HuH-7 (cell line): Measurements from ENCODE around the gene FHIT.
"Not testable (repeated sequence)": the region's sequence is repeated elsewhere in the genome, so short reads cannot be mapped to it uniquely, and the experiment has no call there.

Experiments used
- DNase-seq: peaks from one replicate; pipeline ENCODE4 v3.0.0; 2011; ENCODE audit warnings: low spot score

FHIT gene

DNA sequence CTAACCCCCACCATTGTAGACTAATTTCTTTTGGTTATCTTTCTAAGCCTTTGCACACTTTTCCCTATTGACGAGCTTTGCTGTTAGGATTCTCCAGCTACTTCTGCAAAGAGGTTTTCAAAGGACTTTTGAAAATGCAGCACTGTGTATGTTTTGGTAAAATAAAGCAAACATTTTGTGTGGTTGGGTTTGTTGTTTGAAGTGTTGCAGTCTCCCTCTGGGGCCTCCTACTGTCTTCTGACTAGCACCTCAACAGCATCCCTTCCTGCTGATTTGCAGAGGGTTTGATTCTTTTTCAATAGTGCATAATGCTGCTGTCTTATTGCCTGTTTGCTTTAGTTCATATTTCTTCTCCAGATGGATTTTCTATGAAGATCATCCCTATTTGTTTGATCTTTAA is 1426.4 kb downstream of the FHIT start:
- DNase-seq: no peak

DNA sequence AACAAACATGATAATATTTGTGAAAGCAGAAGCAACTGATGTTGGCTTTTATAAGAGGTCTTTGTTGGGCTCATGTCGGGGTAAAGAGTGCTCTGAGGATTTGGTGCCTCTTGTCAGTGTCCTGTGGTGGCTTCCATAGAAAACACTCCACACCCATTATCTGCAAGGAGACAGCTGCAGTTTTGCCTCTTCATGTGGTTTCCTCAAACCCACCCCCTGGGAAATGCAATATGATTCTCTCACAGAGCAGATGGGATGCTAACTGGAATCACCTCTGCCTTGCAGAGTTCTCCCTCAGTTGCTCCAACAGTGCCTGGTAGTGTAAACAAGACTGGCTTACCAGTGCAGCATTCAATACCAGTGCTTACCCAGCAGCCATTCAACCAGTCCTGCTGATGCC is 1430.0 kb downstream of the FHIT start:
- no peak for DNase-seq

DNA sequence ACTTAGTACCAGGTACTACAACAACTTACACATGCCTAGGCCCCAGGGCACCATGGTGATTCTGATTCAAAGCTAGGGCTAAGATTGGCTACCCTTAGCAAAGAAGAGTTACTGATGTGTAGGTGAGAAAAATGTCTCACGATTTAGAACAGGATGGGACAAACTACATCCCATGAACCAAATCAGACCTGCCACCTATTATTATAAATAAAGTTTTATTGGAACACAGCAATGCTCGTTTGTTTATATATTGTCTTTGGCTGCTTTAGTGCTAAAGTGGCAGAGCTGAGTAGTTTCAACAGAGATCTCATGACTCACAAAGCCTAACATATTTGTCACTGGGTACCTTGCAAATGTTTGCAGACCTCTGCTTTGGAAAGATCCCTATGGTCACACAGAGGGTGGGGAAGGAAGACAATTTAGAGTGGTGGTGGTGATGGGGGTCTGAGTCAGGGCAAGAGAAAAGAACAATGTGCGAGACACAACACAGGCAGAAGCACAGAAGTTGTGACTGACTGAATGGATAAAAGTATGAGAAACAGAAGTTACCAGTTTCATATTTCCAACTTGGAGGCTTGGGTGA is 1430.8 kb downstream of the FHIT start:
- no peak for DNase-seq

DNA sequence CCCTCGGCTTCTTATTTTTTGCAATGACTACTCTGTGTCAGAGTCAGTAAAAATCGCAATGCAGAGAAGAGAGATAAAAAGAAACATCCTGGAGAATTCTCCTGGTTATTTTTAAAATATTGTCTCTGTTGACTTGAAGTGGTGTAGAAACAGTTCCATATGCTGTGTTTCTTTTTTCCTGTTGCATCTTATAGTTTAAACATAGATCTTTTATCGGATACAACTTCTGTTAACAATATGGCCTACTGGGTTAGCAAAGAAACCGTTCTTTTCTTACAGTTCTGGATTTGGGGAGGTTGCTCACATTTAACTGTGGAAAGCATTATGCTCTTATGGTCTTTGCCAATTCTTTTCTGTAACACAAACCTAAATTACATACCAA is 1432.3 kb downstream of the FHIT start:
- no peak for DNase-seq

DNA sequence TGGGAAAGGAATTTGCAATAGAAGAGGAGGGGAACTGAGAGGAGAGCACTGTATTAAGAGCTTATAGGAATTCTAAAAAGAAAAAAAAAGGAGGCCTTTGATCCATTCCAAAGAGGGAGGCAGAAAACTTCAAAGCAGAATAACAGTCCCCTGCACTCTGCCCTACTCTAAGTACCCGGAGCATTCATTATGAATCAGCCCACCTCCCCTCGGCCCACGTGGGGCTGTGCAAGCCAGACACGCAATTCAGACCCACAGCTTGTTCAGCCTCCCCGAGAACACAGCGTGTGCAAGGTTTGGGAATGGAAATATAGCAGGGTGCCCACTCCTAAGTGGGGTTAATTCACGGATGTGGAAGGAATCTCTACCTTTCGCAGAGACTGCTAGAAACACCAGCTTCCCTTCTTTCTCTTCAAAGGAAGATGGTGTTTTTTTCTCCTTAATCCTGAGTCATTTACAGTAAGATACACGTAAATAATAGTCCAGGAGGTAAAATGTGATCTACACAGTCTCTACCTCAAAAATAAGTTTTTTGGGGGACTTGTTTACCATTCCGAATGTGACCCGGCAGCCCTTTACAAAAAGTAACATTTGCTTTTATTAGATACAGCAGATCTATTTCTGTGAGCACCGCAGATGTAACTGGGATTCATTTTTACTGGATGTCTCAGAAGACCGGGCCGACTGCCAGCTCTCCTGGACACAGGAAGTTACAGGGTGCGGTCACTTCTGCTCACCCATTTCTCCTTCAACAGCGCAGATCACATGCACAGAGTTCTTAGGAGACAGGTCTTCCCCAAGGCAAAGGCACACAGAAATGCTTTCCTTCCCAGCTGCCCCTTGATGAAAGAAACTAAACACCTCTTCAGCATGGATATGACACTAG is 1433.0 kb downstream of the FHIT start:
- no peak for DNase-seq

DNA sequence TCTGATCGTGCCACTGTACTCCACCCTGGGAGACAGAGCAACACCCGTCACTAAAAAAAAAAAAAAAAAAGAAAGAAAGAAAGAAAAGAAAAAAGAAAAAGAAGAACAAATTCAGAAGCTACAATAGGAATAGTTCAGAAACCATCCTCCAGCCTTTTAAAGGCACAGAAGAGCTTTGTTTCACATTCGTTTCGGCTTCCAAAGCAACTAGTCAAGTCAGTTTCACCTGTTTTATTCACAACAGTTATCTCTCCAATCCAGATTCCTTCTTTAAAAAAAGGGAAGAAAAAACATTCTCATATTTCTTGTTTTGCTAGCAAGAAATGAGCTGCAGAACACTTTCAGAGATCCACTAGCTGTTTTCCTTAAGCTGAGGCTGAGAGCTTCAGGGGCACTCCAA is 1433.7 kb downstream of the FHIT start:
- DNase-seq: no peak

DNA sequence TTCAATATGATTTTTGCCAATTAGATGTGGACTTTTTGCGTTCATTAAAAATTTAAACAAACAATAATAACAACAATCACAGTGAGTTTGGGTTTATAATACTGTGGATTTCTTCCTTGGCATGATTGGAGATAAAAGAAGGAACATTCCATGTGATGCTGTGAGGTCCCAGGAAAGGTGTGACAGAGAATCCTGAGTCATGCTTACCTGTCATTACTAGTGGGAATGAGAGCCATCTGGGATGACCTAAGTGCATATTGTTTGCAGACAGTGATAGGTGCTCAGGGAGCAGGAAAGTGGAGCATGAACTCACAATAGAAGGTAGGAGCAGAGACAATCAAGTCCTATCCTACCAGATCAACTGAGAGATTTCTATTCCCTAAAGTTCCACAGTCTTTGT is 1434.9 kb downstream of the FHIT start:
- DNase-seq: no peak

DNA sequence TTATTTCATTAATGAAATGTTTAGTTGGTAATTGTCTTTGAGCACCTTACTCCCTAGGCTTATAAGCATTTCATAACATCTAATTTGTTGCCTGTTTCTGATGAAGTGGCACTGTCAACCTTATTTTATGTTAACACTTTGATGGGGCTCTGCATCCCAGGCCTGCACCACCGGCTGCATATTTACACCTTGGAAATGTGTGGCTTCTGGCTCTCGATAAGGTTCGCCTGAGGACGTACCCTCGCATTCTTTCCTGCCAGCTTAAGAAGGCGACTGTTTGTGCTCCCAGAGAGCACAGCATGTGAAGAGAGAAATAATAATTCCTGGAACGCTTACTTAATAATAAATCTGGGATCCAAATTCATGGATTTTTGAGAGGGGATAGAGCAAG is 1438.1 kb downstream of the FHIT start:
- DNase-seq: no peak

DNA sequence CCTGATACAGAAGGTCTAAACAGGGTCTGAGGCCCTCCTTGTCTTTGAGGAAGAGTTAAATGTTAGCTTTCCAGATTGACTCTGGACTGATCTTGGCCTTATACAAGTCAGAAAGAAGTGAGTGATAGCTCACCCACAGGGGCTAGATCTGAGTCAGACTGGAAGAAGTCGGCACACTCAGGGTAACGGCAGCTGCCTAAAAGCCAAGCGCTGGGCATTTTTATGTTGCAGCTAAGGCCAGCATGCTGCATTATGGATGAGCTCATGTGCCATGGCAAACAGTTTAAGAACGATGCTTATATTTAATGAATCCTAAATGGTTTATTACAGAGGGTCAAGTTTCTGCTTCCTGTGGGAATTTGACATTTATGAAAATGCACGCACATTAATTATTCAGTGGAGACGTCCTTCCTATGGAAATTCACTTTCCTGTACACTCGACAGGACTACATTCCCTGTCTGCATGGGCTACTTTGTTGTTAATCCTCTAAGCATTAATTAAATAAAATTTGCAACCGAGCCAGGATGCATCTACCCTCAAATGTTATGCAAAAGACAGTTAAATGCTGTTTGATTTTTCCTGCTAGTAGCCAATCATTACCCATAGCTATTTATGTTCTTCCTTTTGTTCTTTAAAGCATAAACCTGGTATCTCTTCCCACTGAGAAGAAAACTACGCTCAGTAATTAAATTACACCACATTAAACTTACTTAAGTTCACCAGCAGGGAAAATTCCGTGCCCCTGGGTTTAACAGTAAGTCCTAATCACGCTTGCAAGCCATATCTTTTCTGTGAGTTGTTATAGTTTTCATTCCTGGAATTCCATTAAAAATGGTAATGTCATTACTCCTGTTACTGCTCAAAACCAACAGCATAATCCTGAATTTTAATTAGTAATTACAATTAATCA is 1438.8 kb downstream of the FHIT start:
- DNase-seq: no peak

DNA sequence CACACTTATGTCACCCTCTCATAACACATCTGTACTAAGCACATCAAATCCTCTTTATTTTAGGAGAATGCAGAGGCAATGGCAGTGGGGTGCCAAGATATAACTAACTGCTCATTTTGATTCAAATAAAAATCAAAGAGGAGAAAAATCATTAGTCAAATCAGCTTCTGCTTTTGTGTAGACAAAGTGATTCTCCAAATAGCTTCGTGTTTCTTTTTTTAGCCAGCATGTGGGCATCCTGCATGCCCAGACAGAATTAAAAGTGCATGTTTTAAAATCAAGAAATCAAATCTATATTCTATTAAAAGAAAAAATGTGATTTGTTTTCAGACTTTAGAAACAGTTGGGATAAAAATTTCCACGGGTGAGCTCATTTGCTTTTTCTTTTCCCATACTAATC is 1440.1 kb downstream of the FHIT start:
- no peak for DNase-seq

DNA sequence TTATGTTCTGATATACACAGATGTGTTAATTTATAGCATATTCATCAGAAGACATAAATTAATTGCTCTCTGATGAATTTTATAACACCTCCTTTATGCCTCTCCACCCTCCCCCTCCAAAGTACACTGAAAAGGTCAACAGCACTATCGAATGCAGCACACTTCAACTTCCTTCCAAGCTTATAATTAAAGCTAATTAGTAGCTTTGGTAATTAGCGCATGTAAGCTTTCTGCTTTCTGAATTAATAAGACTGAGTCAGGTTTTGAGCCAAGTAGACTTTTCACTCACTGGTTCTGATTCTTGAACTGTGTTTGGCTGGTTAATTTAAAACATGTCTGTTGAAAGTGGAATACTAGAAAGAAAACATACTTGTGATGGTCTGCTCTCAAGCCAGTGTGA is 1440.6 kb downstream of the FHIT start:
- no peak for DNase-seq

DNA sequence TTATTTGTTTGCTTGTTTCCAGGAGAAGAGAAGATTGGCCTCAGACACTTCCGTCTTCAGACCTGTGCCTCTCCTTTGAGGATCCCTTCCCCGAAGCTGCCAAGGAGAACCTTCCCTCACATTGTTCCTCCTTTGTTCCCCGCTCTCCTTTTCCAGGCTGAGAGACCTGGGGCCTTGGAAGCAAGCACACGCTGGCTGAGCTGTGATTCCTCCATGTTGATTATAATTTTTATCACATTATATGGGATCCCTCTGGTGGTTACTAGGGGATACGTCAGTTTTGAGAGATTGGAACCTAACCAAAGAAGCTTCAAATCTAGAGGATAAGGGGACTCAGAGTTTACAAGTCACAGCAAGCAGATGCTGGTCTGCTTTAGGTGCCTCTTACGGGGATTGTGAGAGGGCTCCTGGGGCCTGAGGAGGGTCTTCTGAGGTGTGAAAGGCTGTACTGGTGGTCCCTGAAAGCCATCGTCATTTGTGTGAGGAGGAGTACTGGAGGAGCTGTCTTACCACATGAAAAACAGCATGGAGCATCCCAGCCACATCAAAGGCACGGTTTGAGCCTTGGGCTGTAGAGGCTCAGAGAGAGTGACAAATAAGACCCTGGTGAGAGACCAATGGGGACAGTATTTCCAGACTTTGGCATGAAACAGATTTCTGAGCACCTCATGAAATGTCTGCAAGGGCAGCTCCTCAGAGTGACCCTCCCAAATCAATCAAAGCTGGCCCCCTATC is 1441.4 kb downstream of the FHIT start:
- no peak for DNase-seq

DNA sequence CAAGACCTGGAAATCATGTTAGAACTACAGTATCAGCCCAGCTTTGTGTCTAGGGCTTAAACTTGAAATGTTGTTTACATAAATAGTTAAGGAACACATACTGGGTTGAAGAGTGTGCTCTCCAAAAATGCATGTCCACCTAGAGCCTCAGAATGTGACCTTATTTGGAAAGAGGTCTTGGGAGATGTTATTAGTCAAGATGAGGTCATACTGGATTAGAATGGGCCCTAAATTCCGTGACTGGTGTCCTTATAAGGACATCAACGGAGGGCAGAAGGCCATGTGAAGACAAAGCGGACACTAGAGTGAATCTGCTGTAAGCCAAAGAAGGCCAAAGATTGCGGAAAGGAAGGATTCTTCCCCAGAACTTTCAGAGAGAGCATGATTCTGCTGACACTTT is 1442.2 kb downstream of the FHIT start:
- no peak for DNase-seq

DNA sequence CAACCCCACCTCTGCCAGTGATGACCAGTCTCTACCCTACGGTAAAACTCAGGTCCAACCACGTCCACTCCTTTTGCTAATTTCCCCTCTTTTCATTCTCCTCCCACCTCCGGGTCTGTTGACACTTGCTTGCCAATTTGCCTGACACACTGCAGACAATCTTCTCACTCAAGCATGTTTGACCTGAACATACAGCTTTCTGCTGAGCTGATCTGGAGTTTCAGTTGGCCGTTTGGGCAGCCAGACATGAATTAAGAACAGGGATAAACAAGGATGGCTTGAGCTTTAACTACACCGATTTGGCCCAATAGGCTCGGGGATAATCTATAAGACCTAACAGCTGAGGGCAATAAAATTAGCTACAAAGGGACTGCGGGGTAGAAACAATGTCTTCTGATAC is 1442.8 kb downstream of the FHIT start:
- no peak for DNase-seq

DNA sequence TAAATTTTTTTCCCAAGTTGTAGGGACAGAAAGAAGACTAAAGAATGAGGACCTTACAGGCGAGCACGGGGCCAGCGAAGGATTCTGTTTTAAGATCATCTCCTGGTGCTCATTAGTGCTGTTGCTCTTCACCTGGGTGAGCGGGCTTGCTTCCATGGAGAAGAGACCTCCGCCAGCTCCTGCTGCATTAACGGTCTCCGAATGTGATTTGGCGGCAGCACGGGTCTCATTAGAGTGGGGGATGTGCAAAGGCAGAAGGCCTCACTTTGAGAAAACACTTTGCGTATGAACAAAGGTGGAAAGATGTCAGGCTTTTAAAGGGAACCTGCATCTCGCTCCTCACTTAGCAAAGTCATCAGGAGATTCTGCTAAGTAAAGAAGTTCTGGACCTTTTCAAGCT is 1448.0 kb downstream of the FHIT start:
- DNase-seq: no peak

DNA sequence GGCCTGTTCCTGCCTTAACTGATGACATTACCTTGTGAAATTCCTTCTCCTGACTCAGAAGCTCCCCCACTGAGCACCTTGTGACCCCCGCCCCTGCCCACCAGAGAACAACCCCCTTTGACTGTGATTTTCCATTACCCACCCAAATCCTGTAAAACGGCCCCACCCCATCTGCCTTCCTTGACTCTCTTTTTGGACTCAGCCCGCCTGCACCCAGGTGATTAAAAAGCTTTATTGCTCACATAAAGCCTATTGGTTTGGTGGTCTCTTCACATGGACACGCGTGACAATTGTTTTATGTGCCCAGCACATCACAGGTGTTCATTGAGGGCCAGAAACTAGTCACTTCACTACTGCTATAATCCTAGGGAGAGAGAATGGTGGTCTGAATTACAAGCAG is 1448.8 kb downstream of the FHIT start:
- DNase-seq: not testable (repeated sequence)

DNA sequence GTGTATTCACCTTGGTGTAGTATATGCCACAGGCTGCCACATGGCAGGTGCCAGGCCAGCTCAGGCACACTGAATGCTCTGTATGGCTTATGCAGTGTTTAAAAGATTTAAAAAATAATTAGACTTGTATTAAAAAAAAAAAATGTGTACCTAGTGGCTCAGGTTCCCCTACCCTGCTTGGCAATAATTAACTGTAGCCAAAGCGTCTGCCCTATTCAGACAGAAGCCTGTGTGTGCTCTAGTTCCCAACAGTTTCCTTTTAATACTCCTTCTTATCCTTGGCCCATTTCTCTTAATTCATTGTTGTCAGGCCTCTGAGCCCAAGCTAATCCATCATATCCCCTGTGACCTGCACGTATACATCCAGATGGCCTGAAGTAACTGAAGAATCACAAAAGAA is 1449.2 kb downstream of the FHIT start:
- DNase-seq: no peak

DNA sequence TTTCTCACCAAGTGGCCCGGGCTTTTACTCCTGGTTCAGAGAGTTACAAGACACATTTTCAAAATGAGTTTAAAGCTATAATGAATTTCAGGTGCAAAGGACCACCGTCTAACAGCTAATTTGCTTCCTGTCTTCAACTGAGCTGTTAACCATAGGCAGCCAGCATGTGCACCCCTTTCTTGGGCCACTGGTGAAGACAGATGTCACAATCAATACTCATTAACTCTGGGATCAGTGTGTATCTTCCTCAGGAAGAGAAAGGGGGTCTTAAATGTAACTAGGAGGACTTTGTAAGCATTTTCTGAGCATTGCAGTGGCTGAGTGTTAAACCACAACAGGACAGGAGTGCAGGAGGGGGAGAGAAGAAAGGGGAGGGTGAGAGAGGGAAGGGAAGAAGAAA is 1450.8 kb downstream of the FHIT start:
- DNase-seq: no peak

DNA sequence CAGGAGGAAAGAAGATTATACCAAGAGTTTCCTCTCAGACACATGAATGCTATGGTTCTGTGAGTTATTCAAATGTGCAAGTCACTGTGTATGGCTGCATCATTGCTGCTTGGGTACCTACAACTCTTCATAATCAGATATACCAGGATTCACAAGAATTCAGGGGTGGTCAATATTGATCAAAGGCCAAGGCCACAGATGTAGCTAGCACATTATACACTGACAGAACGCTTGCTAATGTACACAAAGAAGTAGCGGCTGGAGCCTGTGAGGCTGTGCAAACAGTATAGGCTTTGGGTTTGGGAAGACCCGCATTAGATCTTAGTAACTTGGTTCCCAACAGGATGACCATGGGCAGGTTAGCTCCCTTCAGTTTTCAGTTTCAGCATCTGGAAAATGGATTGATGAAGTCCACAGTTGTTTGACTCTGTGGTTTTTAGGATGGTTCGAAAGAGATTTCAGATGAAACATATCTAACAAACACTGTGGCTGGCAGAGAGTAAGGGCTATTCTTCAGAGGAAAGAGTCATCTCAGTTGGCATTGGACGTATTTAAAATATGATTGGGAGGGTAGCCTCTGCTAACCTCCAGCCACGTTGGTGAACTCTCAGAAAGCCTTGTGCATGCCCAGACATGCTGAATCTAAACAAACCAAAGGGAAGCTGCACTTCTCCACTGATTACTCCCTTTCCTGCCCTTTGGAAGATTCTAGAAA is 1452.7 kb downstream of the FHIT start:
- no peak for DNase-seq

DNA sequence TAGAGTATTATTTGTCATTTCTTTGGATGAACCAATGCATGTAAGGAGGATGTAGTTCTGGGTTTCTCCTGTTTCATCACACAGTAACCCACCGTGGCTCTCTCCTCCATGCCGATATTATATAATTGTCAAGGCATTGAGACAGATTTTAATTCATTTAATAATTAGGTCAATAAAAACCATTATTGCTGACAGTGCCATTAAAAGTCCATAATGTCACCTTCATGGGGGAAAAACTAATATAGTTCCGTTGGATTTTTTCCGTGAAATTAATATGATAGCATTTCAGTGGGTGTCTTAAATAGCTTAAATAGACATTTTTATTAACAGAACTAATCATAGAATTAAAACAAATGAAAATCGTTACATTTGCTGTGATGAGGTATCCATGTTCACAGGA is 1453.7 kb downstream of the FHIT start:
- DNase-seq: no peak

DNA sequence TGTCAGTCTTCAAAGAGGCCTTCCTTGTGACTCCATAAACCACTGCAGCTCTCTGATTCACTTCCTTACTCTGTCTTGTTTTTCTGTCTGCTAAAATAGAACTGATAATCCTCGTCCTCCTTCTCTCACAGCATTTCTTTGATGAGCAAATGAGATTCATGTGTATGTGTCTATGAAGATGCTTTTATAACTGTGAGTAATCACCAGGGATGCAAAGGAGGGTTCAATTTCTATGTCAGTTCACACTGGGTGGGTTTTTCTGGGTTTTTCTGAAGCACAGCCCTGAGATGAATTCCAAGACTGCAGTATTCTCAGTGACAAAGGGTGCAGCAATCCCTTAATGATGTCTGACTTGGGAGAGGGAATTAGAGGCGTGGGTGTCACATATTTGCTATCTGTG is 1454.8 kb downstream of the FHIT start:
- no peak for DNase-seq

DNA sequence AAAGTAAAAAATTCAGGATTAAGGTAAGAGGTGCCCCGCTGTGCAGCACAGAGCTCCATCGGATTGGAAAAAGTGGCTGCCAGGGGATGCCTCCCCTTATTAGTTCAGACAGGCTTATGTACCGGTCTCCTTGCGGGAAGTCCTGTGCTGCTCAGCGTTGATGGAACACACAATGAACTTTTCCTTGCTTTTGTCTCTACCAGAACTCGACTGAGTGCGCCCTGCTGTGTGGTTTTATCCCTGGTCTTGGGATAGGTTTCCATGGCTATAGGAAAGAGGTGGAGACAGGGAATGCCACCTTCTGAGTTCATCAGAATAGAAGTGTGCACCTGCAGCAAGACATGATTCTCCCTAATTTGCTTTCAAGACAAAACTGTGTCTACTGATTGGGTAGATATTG is 1455.5 kb downstream of the FHIT start:
- DNase-seq: no peak
